Measurements from ENCODE around the gene SLC39A9. TPM values are rescaled to one million over a fixed set of nuclear protein-coding genes. Genes with fewer than 3 reads are reported as not detected.

Gene SLC39A9
- total RNA-seq: 10 to 100 TPM; 48.1 to 52.4 TPM

- DNase-seq (ENCODE audit: low spot score in 2 of 2): peak; percentile 86 to 91
- Mint-ChIP-seq H3K9me3 (no peaks in the 10 kb centered on the region), H3K36me3 (peaks cover 57 to 59% of the 10 kb centered on the region in 2 donors), H3K27ac (peak within 1 kb of the TSS; percentile 97 to 100)
- peak; percentile 89 to 92 for ATAC-seq
These were observed at the start of gene SLC39A9, which contains the start of gene ERH for GRCh38 chr14:69398053-69398817. Gene SLC39A9 (plus strand): TSS chr14:69398692. CDS start chr14:69399370, 678 bp downstream. Gene ERH (minus strand): TSS chr14:69398299. CDS start chr14:69398233, 66 bp downstream.

- ATAC-seq (no peak), DNase-seq (ENCODE audit: low spot score in 2 of 2) (no peak)
- Mint-ChIP-seq H3K36me3 (no peaks in the 10 kb centered on the region), H3K27ac (peak overlapping the region in 1 of 2 donors; percentile 30), H3K9me3 (no peaks in the 10 kb centered on the region)
These were observed 49.3 kb upstream of the SLC39A9 start for GRCh38 chr14:69349091-69349777.

- DNase-seq (ENCODE audit: low spot score in 2 of 2) (no peak), ATAC-seq (no peak)
- Mint-ChIP-seq H3K9me3 (no peaks in the 10 kb centered on the region), H3K36me3 (no peaks in the 10 kb centered on the region), H3K27ac (peak overlapping the region in 1 of 2 donors; percentile 2)
These were observed 47.6 kb upstream of the SLC39A9 start for GRCh38 chr14:69350892-69351291.

GRCh38 chr14:69351385-69351784 is 47.1 kb upstream of the SLC39A9 start:
- Mint-ChIP-seq H3K36me3 (no peaks in the 10 kb centered on the region), H3K27ac (peak overlapping the region in 1 of 2 donors; percentile 44), H3K9me3 (no peaks in the 10 kb centered on the region)
- DNase-seq (ENCODE audit: low spot score in 2 of 2) (no peak), ATAC-seq (no peak)

- Mint-ChIP-seq H3K27ac (no peak overlapping the region), H3K9me3 (no peaks in the 10 kb centered on the region), H3K36me3 (no peaks in the 10 kb centered on the region)
- DNase-seq (ENCODE audit: low spot score in 2 of 2) (no peak), ATAC-seq (no peak)
These were observed 46.6 kb upstream of the SLC39A9 start for GRCh38 chr14:69351911-69352310.

- no peak for ATAC-seq
- H3K36me3 Mint-ChIP-seq: no peaks in the 10 kb centered on the region
These were observed 45.3 kb upstream of the SLC39A9 start for GRCh38 chr14:69353168-69353567.

GRCh38 chr14:69354383-69355153 is 43.9 kb upstream of the SLC39A9 start:
- peak in 1 of 2 donors; percentile 74 for DNase-seq (ENCODE audit: low spot score in 2 of 2)
- H3K27ac Mint-ChIP-seq: peak overlapping the region; percentile 88 to 93
- peak; percentile 62 to 75 for ATAC-seq
- no peaks in the 10 kb centered on the region for H3K36me3 Mint-ChIP-seq
- no peaks in the 10 kb centered on the region for H3K9me3 Mint-ChIP-seq

More at GRCh38 chr14:69353168-69353567, 45.3 kb upstream of the SLC39A9 start:
- Mint-ChIP-seq H3K9me3 (no peaks in the 10 kb centered on the region), H3K27ac (no peak overlapping the region)
- no peak for DNase-seq (ENCODE audit: low spot score in 2 of 2)

- no peaks in the 10 kb centered on the region for H3K9me3 Mint-ChIP-seq
- DNase-seq (ENCODE audit: low spot score in 2 of 2) (no peak), ATAC-seq (no peak)
- H3K36me3 Mint-ChIP-seq: no peaks in the 10 kb centered on the region
- H3K27ac Mint-ChIP-seq: peak overlapping the region; percentile 88 to 93
These were observed 43.3 kb upstream of the SLC39A9 start for GRCh38 chr14:69355154-69355597.

GRCh38 chr14:69355607-69356281 is 42.7 kb upstream of the SLC39A9 start:
- Mint-ChIP-seq H3K27ac (peak overlapping the region in 1 of 2 donors; percentile 87), H3K9me3 (no peaks in the 10 kb centered on the region), H3K36me3 (no peaks in the 10 kb centered on the region)
- ATAC-seq (no peak), DNase-seq (ENCODE audit: low spot score in 2 of 2) (no peak)

GRCh38 chr14:69356903-69357543 is 41.5 kb upstream of the SLC39A9 start:
- Mint-ChIP-seq H3K27ac (no peak overlapping the region), H3K9me3 (no peaks in the 10 kb centered on the region), H3K36me3 (no peaks in the 10 kb centered on the region)
- DNase-seq (ENCODE audit: low spot score in 2 of 2) (no peak), ATAC-seq (no peak)

GRCh38 chr14:69357544-69358200 is 40.8 kb upstream of the SLC39A9 start:
- ATAC-seq (no peak), DNase-seq (ENCODE audit: low spot score in 2 of 2) (no peak)
- no peaks in the 10 kb centered on the region for H3K9me3 Mint-ChIP-seq
- no peaks in the 10 kb centered on the region for H3K36me3 Mint-ChIP-seq
- peak overlapping the region; percentile 12 to 50 for H3K27ac Mint-ChIP-seq

GRCh38 chr14:69358233-69358963 is 40.1 kb upstream of the SLC39A9 start:
- DNase-seq (ENCODE audit: low spot score in 2 of 2) (peak; percentile 35 to 68), ATAC-seq (peak; percentile 85 to 92)
- Mint-ChIP-seq H3K36me3 (no peaks in the 10 kb centered on the region), H3K9me3 (no peaks in the 10 kb centered on the region), H3K27ac (peak overlapping the region; percentile 12 to 50)

- Mint-ChIP-seq H3K36me3 (no peaks in the 10 kb centered on the region), H3K27ac (peak overlapping the region; percentile 9 to 12), H3K9me3 (no peaks in the 10 kb centered on the region)
- DNase-seq (ENCODE audit: low spot score in 2 of 2): no peak
- no peak for ATAC-seq
These were observed 39.5 kb upstream of the SLC39A9 start for GRCh38 chr14:69358966-69359365.

GRCh38 chr14:69360438-69361108 is 37.9 kb upstream of the SLC39A9 start:
- Mint-ChIP-seq H3K9me3 (no peaks in the 10 kb centered on the region), H3K27ac (peak overlapping the region in 1 of 2 donors; percentile 22), H3K36me3 (no peaks in the 10 kb centered on the region)
- ATAC-seq (peak in 1 of 2 donors; percentile 7), DNase-seq (ENCODE audit: low spot score in 2 of 2) (no peak)

Data from activated naive CD4-positive, alpha-beta T cell treated with anti-CD3 and anti-CD28 coated beads, Interleukin-2, amount 50 U/mL, for 72 hours (primary cell).